ENCODE data around the gene SLC2A10. TPM values are rescaled to one million over a fixed set of nuclear protein-coding genes. Genes with fewer than 3 reads are reported as not detected.
"Not testable (repeated sequence)": the region's sequence is repeated elsewhere in the genome, so short reads cannot be mapped to it uniquely, and the experiment has no call there.

Gene SLC2A10
- total RNA-seq = 1.9 TPM
- long read RNA-seq, full-length matches to known transcripts = 1 of 4 reads
- long read RNA-seq, partial matches to known transcripts = 2 of 4 reads
- long read RNA-seq, other reads (novel, unspliced or antisense) = 1 of 4 reads

GRCh38 chr20:46709459-46710152 is at the start of gene SLC2A10:
Gene SLC2A10 (plus strand): TSS chr20:46709649. CDS start chr20:46709737, 88 bp downstream.
- peak; percentile 79 for DNase-seq
- ATAC-seq = peak; percentile 96
- intact Hi-C loops (cut with micrococcal nuclease) = no loop called here

GRCh38 chr20:46660487-46660886 is 49.0 kb upstream of the SLC2A10 start:
- ATAC-seq (no peak), DNase-seq (no peak)
- intact Hi-C loops (cut with micrococcal nuclease) = no loop called here

- intact Hi-C loops (cut with micrococcal nuclease) = no loop called here
- no peak for ATAC-seq
- no peak for DNase-seq
Observed at GRCh38 chr20:46661659-46662058, 47.8 kb upstream of the SLC2A10 start.

- intact Hi-C loops (cut with micrococcal nuclease) = no loop called here
- DNase-seq (no peak), ATAC-seq (no peak)
Observed at GRCh38 chr20:46663531-46663930, 45.9 kb upstream of the SLC2A10 start.

- intact Hi-C loops (cut with micrococcal nuclease) = no loop called here
- ATAC-seq (no peak), DNase-seq (no peak)
Observed at GRCh38 chr20:46665602-46666001, 43.8 kb upstream of the SLC2A10 start.

GRCh38 chr20:46666306-46666705 is 43.1 kb upstream of the SLC2A10 start:
- ATAC-seq (no peak), DNase-seq (no peak)
- intact Hi-C loops (cut with micrococcal nuclease) = no loop called here

- intact Hi-C loops (cut with micrococcal nuclease) = no loop called here
- no peak for ATAC-seq
- DNase-seq = no peak
Observed at GRCh38 chr20:46666818-46667515, 42.5 kb upstream of the SLC2A10 start.

- intact Hi-C loops (cut with micrococcal nuclease) = no loop called here
- ATAC-seq = no peak
- no peak for DNase-seq
Observed at GRCh38 chr20:46670228-46670584, 39.2 kb upstream of the SLC2A10 start.

GRCh38 chr20:46670585-46671584 is 38.6 kb upstream of the SLC2A10 start:
- ATAC-seq = no peak
- intact Hi-C loops (cut with micrococcal nuclease) = no loop called here
- no peak for DNase-seq

GRCh38 chr20:46671866-46672542 is 37.4 kb upstream of the SLC2A10 start:
- no peak for ATAC-seq
- intact Hi-C loops (cut with micrococcal nuclease) = no loop called here
- no peak for DNase-seq

- no peak for DNase-seq
- no peak for ATAC-seq
- intact Hi-C loops (cut with micrococcal nuclease) = no loop called here
Observed at GRCh38 chr20:46672543-46673148, 36.8 kb upstream of the SLC2A10 start.

- DNase-seq (no peak), ATAC-seq (no peak)
- intact Hi-C loops (cut with micrococcal nuclease) = no loop called here
Observed at GRCh38 chr20:46673394-46674252, 35.8 kb upstream of the SLC2A10 start.

GRCh38 chr20:46674253-46675083 is 35.0 kb upstream of the SLC2A10 start:
- DNase-seq = no peak
- ATAC-seq = no peak
- intact Hi-C loops (cut with micrococcal nuclease) = no loop called here

GRCh38 chr20:46676649-46677316 is 32.7 kb upstream of the SLC2A10 start:
- ATAC-seq; DNase-seq; intact Hi-C loops (cut with micrococcal nuclease): not testable (repeated sequence)

- DNase-seq = no peak
- intact Hi-C loops (cut with micrococcal nuclease) = no loop called here
- no peak for ATAC-seq
Observed at GRCh38 chr20:46677608-46678007, 31.8 kb upstream of the SLC2A10 start.

GRCh38 chr20:46678516-46678915 is 30.9 kb upstream of the SLC2A10 start:
- ATAC-seq = no peak
- intact Hi-C loops (cut with micrococcal nuclease) = no loop called here
- no peak for DNase-seq
